ENCODE measurements around the gene CD80.

- TF ChIP-seq YY1 (IDR thresholded peaks at IDR 0.05; ENCODE audit: low read depth, low read length) = no peak
- no peak for TF ChIP-seq BMI1 (IDR thresholded peaks at IDR 0.05; ENCODE audit: borderline replicate concordance)
- no peak for TF ChIP-seq MTA2 (IDR thresholded peaks at IDR 0.05; ENCODE audit: low read depth)
- TF ChIP-seq STAT3 (IDR thresholded peaks at IDR 0.05; ENCODE audit: low read depth, low read length) = no peak
- no peak for TF ChIP-seq ATF2 (IDR thresholded peaks at IDR 0.05; ENCODE audit: low read length)
Observed at GRCh38 chr3:119507404-119507803, 52.0 kb downstream of the CD80 start.
